GM12878 (cell line): ENCODE results near the gene NT5C3B. TPM values are rescaled to one million over a fixed set of nuclear protein-coding genes. Genes with fewer than 3 reads are reported as not detected.

Experiments
- ATAC-seq: fragments of 200-7000 bp; cut with Tn5 transposase; 3 replicates; pipeline ENCODE4 v1.9.1; 2020; ENCODE audit warnings: mild to moderate bottlenecking, moderate library complexity
- BruUV-seq: library from RNA; stranded (reverse); fragments of 400-500 nt; replicated peaks from 2 replicates; lab custom pipeline; 2021; lab: Mats Ljungman, UMichigan
- CTCF ChIA-PET: fragments of 300-600 bp; sonication (Branson Sonifier 250); formaldehyde crosslinking; extraction: SDS; loops from one replicate; lab custom pipeline; 2021; ENCODE audit warnings: inconsistent platforms; lab: Yijun Ruan, JAX
- POLR2A ChIA-PET: fragments of 350-600 bp; formaldehyde crosslinking; extraction: SDS; loops from one replicate; lab custom pipeline; 2021; ENCODE audit warnings: inconsistent platforms; lab: Charles Lee
- RAD21 ChIA-PET: fragments of 300-600 bp; sonication (Branson Sonifier 250); formaldehyde crosslinking; loops from one replicate; lab custom pipeline; 2023; ENCODE audit warnings: antibody characterized with exemption; ENCODE audit not compliant: unreplicated experiment; lab: Charles Lee
- SMC1A ChIA-PET: fragments of 300-600 bp; sonication (Branson Sonifier 250); formaldehyde crosslinking; loops from one replicate; lab custom pipeline; 2023; ENCODE audit not compliant: unreplicated experiment, uncharacterized antibody; lab: Charles Lee
- DNase-seq: peaks from one replicate; pipeline ENCODE4 v3.0.0-alpha.2; 2011; ENCODE audit warnings: low read depth, low spot score
- FAIRE-seq: peaks from 3 replicates; lab custom pipeline; 2011; peaks lifted over from hg19 to GRCh38; lab: Jason Lieb, UNC
- H2AFZ ChIP-seq: 2 replicates; pipeline ENCODE4 v1.6.0; 2011; ENCODE audit warnings: low read depth, low read length, control low read depth; ENCODE audit not compliant: control insufficient read depth
- H3K27ac ChIP-seq: 2 replicates; pipeline ENCODE4 v1.5.1; 2011; ENCODE audit warnings: control low read depth; ENCODE audit not compliant: control insufficient read depth, insufficient read depth
- H3K27me3 ChIP-seq, 2 experiments: replicated peaks in 1 of 2; 2 replicates each; pipeline versions ENCODE4 v1.6.0 to v1.6.1; 2011; ENCODE audit warnings: low read length in 1 of 2; ENCODE audit not compliant: control insufficient read depth in 2 of 2, insufficient read depth in 2 of 2
- H3K36me3 ChIP-seq, 2 experiments: 2 replicates each; pipeline ENCODE4 v1.5.1; 2011; ENCODE audit warnings: low read length in 1 of 2; ENCODE audit not compliant: control insufficient read depth in 2 of 2, insufficient read depth in 2 of 2
- H3K4me1 ChIP-seq: 2 replicates; pipeline ENCODE4 v1.6.1; 2011; ENCODE audit warnings: mild to moderate bottlenecking, low read length, moderate library complexity, mixed read lengths; ENCODE audit not compliant: control insufficient read depth, insufficient read depth
- H3K4me2 ChIP-seq: 2 replicates; pipeline ENCODE4 v1.6.0; 2011; ENCODE audit warnings: control low read depth; ENCODE audit not compliant: control insufficient read depth, insufficient read depth
- H3K4me3 ChIP-seq: fragments of 200-600 bp; sonication (generic); 2 replicates; pipeline ENCODE4 v1.5.1; 2016
- H3K79me2 ChIP-seq: 2 replicates; pipeline ENCODE4 v1.6.0; 2011; ENCODE audit warnings: low read length; ENCODE audit not compliant: control insufficient read depth, insufficient read depth
- H3K9ac ChIP-seq: 2 replicates; pipeline ENCODE4 v1.8.0; 2011; ENCODE audit warnings: low read length, control low read depth, mixed read lengths; ENCODE audit not compliant: control insufficient read depth, insufficient read depth
- H3K9me3 ChIP-seq: replicated peaks from 3 replicates; pipeline ENCODE4 v1.5.1; 2011; ENCODE audit warnings: mild to moderate bottlenecking, low read length; ENCODE audit not compliant: control insufficient read depth, insufficient read depth
- H4K20me1 ChIP-seq: 2 replicates; pipeline ENCODE4 v1.6.0; 2011; ENCODE audit not compliant: control insufficient read depth, insufficient read depth
- BMI1 ChIP-seq: fragments of 450-650 bp; IDR thresholded peaks from 2 replicates; pipeline ENCODE4 v1.6.1; 2016; ENCODE audit warnings: mild to moderate bottlenecking, moderate library complexity, borderline replicate concordance
- HDAC6 ChIP-seq: fragments of 200-600 bp; sonication (generic); IDR thresholded peaks from one replicate; pipeline ENCODE4 v1.8.0; 2017; ENCODE audit warnings: antibody characterized with exemption; ENCODE audit not compliant: unreplicated experiment
- RB1 ChIP-seq: fragments of 450-650 bp; formaldehyde crosslinking; IDR thresholded peaks from 2 replicates; pipeline ENCODE4 v1.6.1; 2017; ENCODE audit warnings: mild to moderate bottlenecking, borderline replicate concordance
- ZBED1 ChIP-seq: IDR thresholded peaks from 2 replicates; pipeline ENCODE4 v1.6.1; 2016; ENCODE audit warnings: borderline replicate concordance
- ZNF384 ChIP-seq: IDR thresholded peaks from 2 replicates; pipeline ENCODE4 v1.6.1; 2012; ENCODE audit warnings: low read depth, mild to moderate bottlenecking, low read length, improper control_type of control experiment, borderline replicate concordance
- WGBS: methylation state at CpG from one replicate; pipeline ENCODE4 v1.1.6; 2016; ENCODE audit warnings: low lambda C conversion rate; ENCODE audit not compliant: insufficient replicate concordance, insufficient coverage; ENCODE audit errors: missing lambda C conversion rate; 5-methylcytosine and 5-hydroxymethylcytosine counted together
- in situ Hi-C: fragments of 300-500 bp; cut with MboI; formaldehyde crosslinking; loops from 9 replicates; pipeline ENCODE4 v1.14.3; 2018; ENCODE audit warnings: mixed read lengths
- intact Hi-C: fragments of 100-400 bp; cut with micrococcal nuclease; formaldehyde crosslinking; loops from one replicate; pipeline ENCODE4 v1.14.2; 2022; ENCODE audit not compliant: unreplicated experiment
- polyA plus RNA-seq, 11 experiments: library from polyadenylated mRNA; depleted of rRNA in 4 of 11; unstranded in 6 of 11; stranded (reverse) in 5 of 11; fragments of >200 nt; fragmentation: Nextera tagmentation in 4 of 11; fragmentation: Illumina TruSeq in 1 of 11; extraction: Ambion mirVana in 4 of 11; extraction: Trizol in 1 of 11; gene quantifications; 1 replicate in 1 of 11; 2 replicates in 10 of 11; pipeline versions ENCODE4 v1.2.1 to v1.2.3, GENCODE V29; 2011 to 2016; ENCODE audit warnings: inconsistent platforms in 2 of 11, missing spikeins in 2 of 11, low read depth in 1 of 11
- total RNA-seq, 4 experiments: library from RNA; depleted of rRNA in 3 of 4; stranded (reverse); fragments of >200 nt in 3 of 4; fragmentation: Illumina TruSeq in 1 of 4; extraction: Trizol in 1 of 4; gene quantifications; 2 replicates each; pipeline versions ENCODE4 v1.2.1 to v1.2.3, GENCODE V29; 2013 to 2021

NT5C3B gene
- total and polyA plus RNA-seq, 10 of the 15 experiments (the other 5 are each of a cell fraction or from before 2014, with no cell fraction given) = 0.52 to 64.6 (median 41.0) TPM

DNA sequence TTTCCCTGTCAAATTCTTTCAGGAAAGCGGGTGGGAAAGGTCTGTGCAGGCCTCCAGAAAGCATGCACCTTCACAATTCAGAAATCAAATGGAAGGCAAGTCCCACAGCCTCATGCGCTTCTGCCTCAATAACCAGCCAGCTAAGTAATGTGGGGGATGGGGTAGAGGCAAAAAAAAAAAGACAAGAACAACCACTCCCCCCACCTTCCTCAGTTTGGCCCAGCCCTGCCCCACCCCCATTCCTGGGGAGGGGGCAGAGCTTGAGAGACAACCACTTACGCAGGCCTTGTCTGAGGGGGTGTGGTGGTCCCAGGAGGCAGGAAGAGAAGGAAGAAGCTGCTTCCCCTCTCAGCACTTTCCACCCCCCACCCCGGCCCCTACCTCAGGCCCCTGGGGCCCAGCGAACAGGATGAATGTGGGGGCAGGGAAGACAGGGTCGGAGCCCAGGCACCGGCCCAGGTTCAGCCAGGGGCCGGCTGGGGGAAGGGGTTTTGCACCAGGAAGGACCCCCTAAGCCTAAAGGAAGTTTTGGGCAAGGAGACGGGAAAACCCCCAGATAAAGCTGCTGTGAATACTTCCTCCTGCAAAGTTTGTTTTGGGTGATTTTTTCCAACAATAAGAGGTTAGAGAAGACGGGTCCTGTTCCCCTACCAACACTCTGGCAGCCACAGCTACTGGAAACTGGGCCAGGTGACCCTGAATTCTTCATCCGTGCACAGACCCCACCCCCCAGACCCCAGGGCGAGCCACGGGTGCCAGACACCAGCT lies 50.8 kb downstream of the NT5C3B start:
- FAIRE-seq = no peak
- ChIA-PET POLR2A (interaction anchor here (0.6 to 1.5 kb wide), 4 partner anchors 11 to 70 kb away, joined by 3 to 8 read pairs (median 5); no protein-coding TSS in a partner anchor), SMC1A (interaction anchor here (1.3 to 2.0 kb wide), 2 partner anchors 14 to 76 kb away, joined by 3 to 8 read pairs; no protein-coding TSS in a partner anchor), CTCF (interaction anchor here (0.6 to 2.0 kb wide), 6 partner anchors 12 to 1613 kb away, joined by 3 to 15 read pairs (median 4); no protein-coding TSS in a partner anchor)
- WGBS = 5% methylated on average over 12 of the region's 13 CpGs
- in situ Hi-C loops = no loop called here
- Histone ChIP-seq H3K36me3 (no peaks in the 10 kb centered on the region), H3K27me3 (peaks cover 0 to 6% of the 10 kb centered on the region in 2 experiments; a peak in 1 of 4 replicates), H3K9me3 (no peaks in the 10 kb centered on the region; the same call in 2 of the 3 replicates), H2AFZ (peak overlapping the region; percentile 39), H4K20me1 (no peaks in the 10 kb centered on the region), H3K27ac (no peak overlapping the region), H3K4me3 (peak overlapping the region; percentile 67; the same call in 1 of the 2 replicates), H3K4me2 (peak overlapping the region; percentile 71), H3K9ac (no peak overlapping the region)
- no peak for ATAC-seq
- BruUV-seq = no TSS peak
- TF ChIP-seq HDAC6 (no peak), BMI1 (no peak), ZBED1 (no peak), RB1 (no peak), ZNF384 (peak; percentile 14; the same call in 1 of the 2 replicates)
- TF ChIP-seq, all 136 proteins: peak for 1
- no peak for DNase-seq
- RAD21 ChIA-PET = interaction anchor here (0.6 to 1.6 kb wide), 3 partner anchors 15 to 756 kb away, joined by 3 to 6 read pairs (median 3); partner anchors contain the start of gene ODAD4
- Histone ChIP-seq H3K79me2 (no peaks in the 10 kb centered on the region), H3K4me1 (peaks cover 13% of the 10 kb centered on the region)
- intact Hi-C loops = no loop called here
